ENCODE data around the gene COX18. TPM values are rescaled to one million over a fixed set of nuclear protein-coding genes. Genes with fewer than 3 reads are reported as not detected.

Gene COX18
- total RNA-seq, 2 experiments from 2014 or later: 26.2 to 26.3 TPM

Other genes with a start within 250 kb of the COX18 start
- gene ANKRD17, start 189.1 kb upstream of the COX18 start, total RNA-seq: 10 to 100 TPM; 61.6 to 62.6 TPM

All from activated CD8-positive, alpha-beta memory T cell treated with anti-CD3 and anti-CD28 coated beads for 36 hours (primary cell).